HepG2 (cell line): ENCODE results near the gene ATRNL1. TPM values are rescaled to one million over a fixed set of nuclear protein-coding genes. Genes with fewer than 3 reads are reported as not detected.

Source experiments
- ATAC-seq: fragments of 200-7000 bp; cut with Tn5 transposase; 3 replicates; pipeline ENCODE4 v1.9.1; 2020; ENCODE audit warnings: mild to moderate bottlenecking, moderate library complexity
- BruUV-seq: library from RNA; stranded (reverse); fragments of 400-500 nt; replicated peaks from 2 replicates; lab custom pipeline; 2021; lab: Mats Ljungman, UMichigan
- CTCF ChIA-PET: fragments of 300-600 bp; formaldehyde crosslinking; extraction: SDS; loops from one replicate; lab custom pipeline; 2021; ENCODE audit warnings: low total read pairs, inconsistent platforms, low intra/inter-chr PET ratio; lab: Yijun Ruan, JAX
- POLR2A ChIA-PET: fragments of 350-600 bp; sonication (Branson Sonifier 250); formaldehyde crosslinking; loops from one replicate; lab custom pipeline; 2020; ENCODE audit warnings: antibody characterized with exemption, inconsistent platforms; lab: Yijun Ruan, JAX
- DNase-seq: peaks from one replicate; pipeline ENCODE4 v3.0.0-alpha.2; 2015; ENCODE audit warnings: low spot score
- FAIRE-seq: peaks from 3 replicates; lab custom pipeline; 2011; peaks lifted over from hg19 to GRCh38; lab: Jason Lieb, UNC
- H2AFZ ChIP-seq: one replicate; pipeline ENCODE4 v1.6.1; 2011; ENCODE audit warnings: low read length, inconsistent platforms
- H3K27ac ChIP-seq: fragments of 300-600 bp; 3 replicates; pipeline ENCODE4 v1.8.0; 2011; ENCODE audit warnings: mixed run types, mild to moderate bottlenecking, mixed read lengths, low read length, inconsistent platforms; ENCODE audit not compliant: insufficient read depth; ENCODE audit errors: extremely low read length
- H3K27me3 ChIP-seq, 2 experiments: fragments of 200-600 bp in 1 of 2; 2 replicates in 1 of 2; 3 replicates in 1 of 2; pipeline versions ENCODE4 v1.6.0 to v1.8.0; 2011; ENCODE audit warnings: low read length in 2 of 2, mild to moderate bottlenecking in 2 of 2, moderate library complexity in 2 of 2, inconsistent platforms in 1 of 2; ENCODE audit not compliant: insufficient read depth in 2 of 2, control insufficient read depth in 1 of 2
- H3K36me3 ChIP-seq, 2 experiments: fragments of 200-600 bp in 1 of 2; replicated peaks in 1 of 2; 2 replicates in 1 of 2; 3 replicates in 1 of 2; pipeline versions ENCODE4 v1.5.1 to v1.8.0; 2011; ENCODE audit warnings: low read length in 2 of 2, inconsistent platforms in 1 of 2; ENCODE audit not compliant: insufficient read depth in 2 of 2, control insufficient read depth in 1 of 2
- H3K4me1 ChIP-seq: 2 replicates; pipeline ENCODE4 v1.5.1; 2012; ENCODE audit warnings: low read length, inconsistent platforms; ENCODE audit not compliant: insufficient read depth
- H3K4me2 ChIP-seq: 2 replicates; pipeline ENCODE4 v1.6.0; 2011; ENCODE audit warnings: low read depth, low read length, inconsistent platforms
- H3K4me3 ChIP-seq, 3 experiments: fragments of 200-600 bp in 1 of 3; sonication (generic), shearing (Covaris generic) in 1 of 3; replicated peaks in 1 of 3; 2 replicates each; pipeline ENCODE4 v1.5.1; 2011 to 2016; ENCODE audit warnings: low read length in 3 of 3, inconsistent platforms in 2 of 3, low read depth in 2 of 3, mild to moderate bottlenecking in 2 of 3, control low read depth in 1 of 3, mixed read lengths in 1 of 3; ENCODE audit not compliant: insufficient read depth in 1 of 3
- H3K79me2 ChIP-seq: one replicate; pipeline ENCODE4 v1.6.1; 2011; ENCODE audit warnings: low read length, inconsistent platforms; ENCODE audit not compliant: insufficient read depth
- H3K9ac ChIP-seq: 2 replicates; pipeline ENCODE4 v1.6.0; 2011; ENCODE audit warnings: mild to moderate bottlenecking, low read depth, low read length, inconsistent platforms; ENCODE audit not compliant: insufficient read depth
- H3K9me3 ChIP-seq: 2 replicates; pipeline ENCODE4 v1.5.1; 2012; ENCODE audit warnings: mild to moderate bottlenecking, low read length
- H4K20me1 ChIP-seq: 2 replicates; pipeline ENCODE4 v1.6.0; 2011; ENCODE audit warnings: inconsistent platforms, mild to moderate bottlenecking, low read length, moderate library complexity; ENCODE audit not compliant: insufficient read depth
- NBN ChIP-seq: fragments of 450-650 bp; conservative IDR thresholded peaks from 2 replicates; pipeline ENCODE4 v1.6.1; 2017
- NCOA2 ChIP-seq: sonication (generic); formaldehyde crosslinking; IDR thresholded peaks from 2 replicates; pipeline ENCODE4 v1.8.0; 2022; ENCODE audit warnings: inconsistent platforms
- STAG1 ChIP-seq: sonication (generic); formaldehyde crosslinking; IDR thresholded peaks from 2 replicates; pipeline ENCODE4 v1.4.0; 2020; ENCODE audit warnings: missing genetic modification reagents
- TCF12 ChIP-seq, 2 experiments: fragments of 450-650 bp in 1 of 2; sonication (generic) in 1 of 2; formaldehyde crosslinking in 1 of 2; IDR thresholded peaks; 2 replicates each; pipeline versions ENCODE4 v1.6.1 to v1.8.0; 2017 to 2022; ENCODE audit warnings: antibody characterized with exemption in 1 of 2, mild to moderate bottlenecking in 1 of 2, missing genetic modification reagents in 1 of 2, moderate library complexity in 1 of 2
- TGIF2 ChIP-seq: IDR thresholded peaks from 2 replicates; pipeline ENCODE4 v1.6.1; 2016; ENCODE audit warnings: control low read depth, missing compliant biosample characterization
- WGBS: methylation state at CpG from one replicate; pipeline ENCODE4 v1.1.6; 2017; ENCODE audit warnings: low lambda C conversion rate; 5-methylcytosine and 5-hydroxymethylcytosine counted together
- in situ Hi-C: cut with HindIII; loops from 2 replicates; pipeline ENCODE4 v1.10.0; 2017; ENCODE audit warnings: low pct_unique_long_range_greater_than_20kb; ENCODE audit not compliant: extremely low pct_ligation_motif_present
- intact Hi-C: fragments of 100-400 bp; cut with micrococcal nuclease; formaldehyde crosslinking; loops from one replicate; pipeline ENCODE4 v1.10.0; 2022; ENCODE audit not compliant: unreplicated experiment
- polyA plus RNA-seq, 8 experiments: library from polyadenylated mRNA; depleted of rRNA in 3 of 8; stranded (reverse) in 7 of 8; unstranded in 1 of 8; fragments of >200 nt; fragmentation: Illumina TruSeq in 4 of 8; extraction: Trizol in 4 of 8; gene quantifications; 2 replicates each; pipeline versions ENCODE4 v1.2.1 to v1.2.3, GENCODE V29; 2011 to 2016; ENCODE audit warnings: low read depth in 4 of 8, missing spikeins in 1 of 8, mixed read lengths in 1 of 8; ENCODE audit not compliant: insufficient read depth in 1 of 8
- total RNA-seq, 5 experiments: library from RNA; depleted of rRNA; stranded (reverse); fragments of >200 nt; fragmentation: Illumina TruSeq; extraction: Trizol; gene quantifications; 2 replicates each; pipeline ENCODE4 v1.2.3, GENCODE V29; 2016; ENCODE audit warnings: low read depth in 1 of 5
- TF ChIP-seq, protein P1 (sequence below): sonication (generic); formaldehyde crosslinking; IDR thresholded peaks from 2 replicates; pipeline ENCODE4 v1.9.0; 2022; ENCODE audit warnings: low read depth, missing genetic modification reagents
- TF ChIP-seq, protein P2 (sequence below): sonication (generic); formaldehyde crosslinking; IDR thresholded peaks from 2 replicates; pipeline ENCODE4 v1.4.0; 2020; ENCODE audit warnings: missing genetic modification reagents
- TF ChIP-seq, protein P3 (sequence below): sonication (generic); formaldehyde crosslinking; IDR thresholded peaks from 2 replicates; pipeline ENCODE4 v1.5.0; 2020; ENCODE audit warnings: mild to moderate bottlenecking, missing genetic modification reagents, moderate library complexity

Gene ATRNL1
- total and polyA plus RNA-seq, 2 of the 13 experiments (the other 11 are each of a cell fraction or from before 2014, with no cell fraction given), result 0.04 TPM; not detected in 1

DNA sequence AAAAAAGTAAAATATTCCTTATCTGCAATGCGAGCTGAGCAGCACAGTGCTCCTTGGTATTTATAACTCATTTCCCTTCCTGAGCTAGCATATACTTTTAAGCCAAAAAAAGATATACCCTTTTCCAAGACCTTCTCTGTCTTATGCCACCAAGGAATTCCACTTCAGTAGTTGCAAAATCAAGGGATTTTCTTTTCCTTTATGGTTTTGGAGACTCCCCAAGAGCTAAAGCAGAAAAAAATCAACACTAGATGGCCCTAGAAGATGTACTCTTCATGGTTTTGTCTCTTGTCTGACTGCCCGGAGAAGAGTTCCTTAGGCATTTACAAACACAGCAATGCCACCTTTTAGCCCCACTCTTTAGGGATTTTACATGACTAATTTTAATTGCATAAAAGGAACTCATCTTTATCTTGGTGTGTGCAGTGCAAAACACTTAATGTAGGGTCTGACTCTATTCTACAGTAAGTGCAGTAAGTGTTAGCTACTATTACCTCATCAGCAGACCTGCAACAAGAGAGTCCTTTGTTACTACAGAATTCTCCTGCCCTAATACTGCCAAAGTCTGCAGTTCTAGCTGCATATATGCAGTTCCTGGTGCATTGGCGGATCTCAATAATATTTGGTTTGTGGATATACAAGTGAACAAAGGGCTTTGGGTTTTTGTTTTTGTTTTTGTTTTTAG lies 736.5 kb downstream of the ATRNL1 start:
- H3K4me1 ChIP-seq, result no peaks in the 10 kb centered on the region
- no peak overlapping the region for H3K27ac ChIP-seq
- no peaks in the 10 kb centered on the region for H3K9me3 ChIP-seq
- no peaks in the 10 kb centered on the region for H4K20me1 ChIP-seq
- no TSS peak for BruUV-seq
- no peak overlapping the region for H2AFZ ChIP-seq
- no peaks in the 10 kb centered on the region for H3K27me3 ChIP-seq
- ChIA-PET CTCF (no interaction called here), POLR2A (no interaction called here)
- in situ Hi-C loops (no loop called here), intact Hi-C loops (no loop called here)
- H3K36me3 ChIP-seq, result no peaks in the 10 kb centered on the region
- H3K79me2 ChIP-seq, result no peaks in the 10 kb centered on the region
- no peak overlapping the region for H3K4me2 ChIP-seq
- no peak overlapping the region for H3K9ac ChIP-seq
- H3K4me3 ChIP-seq, result no peak overlapping the region
- no peak for ATAC-seq
- 31% methylated on average over 3 of the region's 3 CpGs for WGBS
- no peak for FAIRE-seq
- TF ChIP-seq, protein P1, sequence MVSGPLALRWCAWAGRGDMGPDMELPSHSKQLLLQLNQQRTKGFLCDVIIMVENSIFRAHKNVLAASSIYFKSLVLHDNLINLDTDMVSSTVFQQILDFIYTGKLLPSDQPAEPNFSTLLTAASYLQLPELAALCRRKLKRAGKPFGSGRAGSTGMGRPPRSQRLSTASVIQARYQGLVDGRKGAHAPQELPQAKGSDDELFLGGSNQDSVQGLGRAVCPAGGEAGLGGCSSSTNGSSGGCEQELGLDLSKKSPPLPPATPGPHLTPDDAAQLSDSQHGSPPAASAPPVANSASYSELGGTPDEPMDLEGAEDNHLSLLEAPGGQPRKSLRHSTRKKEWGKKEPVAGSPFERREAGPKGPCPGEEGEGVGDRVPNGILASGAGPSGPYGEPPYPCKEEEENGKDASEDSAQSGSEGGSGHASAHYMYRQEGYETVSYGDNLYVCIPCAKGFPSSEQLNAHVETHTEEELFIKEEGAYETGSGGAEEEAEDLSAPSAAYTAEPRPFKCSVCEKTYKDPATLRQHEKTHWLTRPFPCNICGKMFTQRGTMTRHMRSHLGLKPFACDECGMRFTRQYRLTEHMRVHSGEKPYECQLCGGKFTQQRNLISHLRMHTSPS, result no peak
- TF ChIP-seq TGIF2 (CRISPR knock-in tag) (no peak), NBN (no peak), NCOA2 (CRISPR knock-in tag) (no peak), TCF12 (IDR thresholded peaks at IDR 0.05) (no peak), TCF12 (CRISPR knock-in tag; IDR thresholded peaks at IDR 0.05) (no peak), STAG1 (CRISPR knock-in tag) (peak; percentile 19; the same call in 1 of the 2 replicates)
- TF ChIP-seq, protein P2, sequence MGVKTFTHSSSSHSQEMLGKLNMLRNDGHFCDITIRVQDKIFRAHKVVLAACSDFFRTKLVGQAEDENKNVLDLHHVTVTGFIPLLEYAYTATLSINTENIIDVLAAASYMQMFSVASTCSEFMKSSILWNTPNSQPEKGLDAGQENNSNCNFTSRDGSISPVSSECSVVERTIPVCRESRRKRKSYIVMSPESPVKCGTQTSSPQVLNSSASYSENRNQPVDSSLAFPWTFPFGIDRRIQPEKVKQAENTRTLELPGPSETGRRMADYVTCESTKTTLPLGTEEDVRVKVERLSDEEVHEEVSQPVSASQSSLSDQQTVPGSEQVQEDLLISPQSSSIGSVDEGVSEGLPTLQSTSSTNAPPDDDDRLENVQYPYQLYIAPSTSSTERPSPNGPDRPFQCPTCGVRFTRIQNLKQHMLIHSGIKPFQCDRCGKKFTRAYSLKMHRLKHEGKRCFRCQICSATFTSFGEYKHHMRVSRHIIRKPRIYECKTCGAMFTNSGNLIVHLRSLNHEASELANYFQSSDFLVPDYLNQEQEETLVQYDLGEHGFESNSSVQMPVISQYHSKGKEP (CRISPR knock-in tag), result no peak
- TF ChIP-seq, protein P3, sequence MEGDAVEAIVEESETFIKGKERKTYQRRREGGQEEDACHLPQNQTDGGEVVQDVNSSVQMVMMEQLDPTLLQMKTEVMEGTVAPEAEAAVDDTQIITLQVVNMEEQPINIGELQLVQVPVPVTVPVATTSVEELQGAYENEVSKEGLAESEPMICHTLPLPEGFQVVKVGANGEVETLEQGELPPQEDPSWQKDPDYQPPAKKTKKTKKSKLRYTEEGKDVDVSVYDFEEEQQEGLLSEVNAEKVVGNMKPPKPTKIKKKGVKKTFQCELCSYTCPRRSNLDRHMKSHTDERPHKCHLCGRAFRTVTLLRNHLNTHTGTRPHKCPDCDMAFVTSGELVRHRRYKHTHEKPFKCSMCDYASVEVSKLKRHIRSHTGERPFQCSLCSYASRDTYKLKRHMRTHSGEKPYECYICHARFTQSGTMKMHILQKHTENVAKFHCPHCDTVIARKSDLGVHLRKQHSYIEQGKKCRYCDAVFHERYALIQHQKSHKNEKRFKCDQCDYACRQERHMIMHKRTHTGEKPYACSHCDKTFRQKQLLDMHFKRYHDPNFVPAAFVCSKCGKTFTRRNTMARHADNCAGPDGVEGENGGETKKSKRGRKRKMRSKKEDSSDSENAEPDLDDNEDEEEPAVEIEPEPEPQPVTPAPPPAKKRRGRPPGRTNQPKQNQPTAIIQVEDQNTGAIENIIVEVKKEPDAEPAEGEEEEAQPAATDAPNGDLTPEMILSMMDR (CRISPR knock-in tag), result no peak
- no peak for DNase-seq
